GM12865 (cell line): ENCODE data around the gene CNNM3.

ENCODE experiments used
- DNase-seq: peaks from one replicate; pipeline ENCODE4 v3.0.0; 2010; ENCODE audit warnings: low read depth
- H3K4me3 ChIP-seq: 2 replicates; pipeline ENCODE4 v1.5.1; 2011; ENCODE audit warnings: mild to moderate bottlenecking, low read depth, low read length, control low read depth
- TF ChIP-seq, protein P1 (sequence below): IDR thresholded peaks from 2 replicates; pipeline ENCODE4 v1.5.1; 2011; ENCODE audit warnings: low read length, control low read depth, low read depth, inconsistent platforms; ENCODE audit not compliant: insufficient read depth; ENCODE audit errors: missing control alignments

CNNM3 gene

GRCh38 chr2:96772903-96773671 is 43.0 kb upstream of the CNNM3 start:
- peak; percentile 77 for DNase-seq
- TF ChIP-seq, protein P1, sequence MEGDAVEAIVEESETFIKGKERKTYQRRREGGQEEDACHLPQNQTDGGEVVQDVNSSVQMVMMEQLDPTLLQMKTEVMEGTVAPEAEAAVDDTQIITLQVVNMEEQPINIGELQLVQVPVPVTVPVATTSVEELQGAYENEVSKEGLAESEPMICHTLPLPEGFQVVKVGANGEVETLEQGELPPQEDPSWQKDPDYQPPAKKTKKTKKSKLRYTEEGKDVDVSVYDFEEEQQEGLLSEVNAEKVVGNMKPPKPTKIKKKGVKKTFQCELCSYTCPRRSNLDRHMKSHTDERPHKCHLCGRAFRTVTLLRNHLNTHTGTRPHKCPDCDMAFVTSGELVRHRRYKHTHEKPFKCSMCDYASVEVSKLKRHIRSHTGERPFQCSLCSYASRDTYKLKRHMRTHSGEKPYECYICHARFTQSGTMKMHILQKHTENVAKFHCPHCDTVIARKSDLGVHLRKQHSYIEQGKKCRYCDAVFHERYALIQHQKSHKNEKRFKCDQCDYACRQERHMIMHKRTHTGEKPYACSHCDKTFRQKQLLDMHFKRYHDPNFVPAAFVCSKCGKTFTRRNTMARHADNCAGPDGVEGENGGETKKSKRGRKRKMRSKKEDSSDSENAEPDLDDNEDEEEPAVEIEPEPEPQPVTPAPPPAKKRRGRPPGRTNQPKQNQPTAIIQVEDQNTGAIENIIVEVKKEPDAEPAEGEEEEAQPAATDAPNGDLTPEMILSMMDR: no peak
- peak overlapping the region; percentile 25 for H3K4me3 ChIP-seq

GRCh38 chr2:96773922-96774321 is 42.1 kb upstream of the CNNM3 start:
- DNase-seq: peak; percentile 71
- TF ChIP-seq, protein P1: no peak
- peak overlapping the region; percentile 25 for H3K4me3 ChIP-seq

- TF ChIP-seq, protein P1: no peak
- DNase-seq: no peak
- no peak overlapping the region for H3K4me3 ChIP-seq
These were observed 40.9 kb upstream of the CNNM3 start for GRCh38 chr2:96775160-96775559.

- TF ChIP-seq, protein P1: no peak
- no peak overlapping the region for H3K4me3 ChIP-seq
- DNase-seq: no peak
These were observed 32.7 kb upstream of the CNNM3 start for GRCh38 chr2:96783388-96783787.

DNA sequence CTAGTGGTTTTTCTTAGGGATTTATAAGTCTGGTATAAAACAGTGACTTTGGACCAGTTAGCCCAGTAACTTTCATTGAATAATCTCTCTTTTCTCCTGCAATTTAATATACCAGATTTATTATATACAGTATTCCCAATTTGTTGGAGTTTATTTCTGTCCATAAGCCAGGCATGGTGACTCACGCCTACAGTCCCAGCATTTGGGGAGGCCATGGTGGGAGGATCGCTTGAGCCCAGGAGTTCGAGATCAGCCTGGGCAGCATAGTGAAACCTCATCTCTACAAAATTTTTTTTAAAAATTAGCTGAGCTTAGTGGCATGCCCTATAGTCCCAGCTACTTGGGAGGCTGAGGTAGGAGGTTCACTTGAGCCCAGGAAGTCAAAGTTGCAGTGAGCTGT is 28.7 kb upstream of the CNNM3 start:
- TF ChIP-seq, protein P1: no peak
- no peak for DNase-seq
- no peak overlapping the region for H3K4me3 ChIP-seq

DNA sequence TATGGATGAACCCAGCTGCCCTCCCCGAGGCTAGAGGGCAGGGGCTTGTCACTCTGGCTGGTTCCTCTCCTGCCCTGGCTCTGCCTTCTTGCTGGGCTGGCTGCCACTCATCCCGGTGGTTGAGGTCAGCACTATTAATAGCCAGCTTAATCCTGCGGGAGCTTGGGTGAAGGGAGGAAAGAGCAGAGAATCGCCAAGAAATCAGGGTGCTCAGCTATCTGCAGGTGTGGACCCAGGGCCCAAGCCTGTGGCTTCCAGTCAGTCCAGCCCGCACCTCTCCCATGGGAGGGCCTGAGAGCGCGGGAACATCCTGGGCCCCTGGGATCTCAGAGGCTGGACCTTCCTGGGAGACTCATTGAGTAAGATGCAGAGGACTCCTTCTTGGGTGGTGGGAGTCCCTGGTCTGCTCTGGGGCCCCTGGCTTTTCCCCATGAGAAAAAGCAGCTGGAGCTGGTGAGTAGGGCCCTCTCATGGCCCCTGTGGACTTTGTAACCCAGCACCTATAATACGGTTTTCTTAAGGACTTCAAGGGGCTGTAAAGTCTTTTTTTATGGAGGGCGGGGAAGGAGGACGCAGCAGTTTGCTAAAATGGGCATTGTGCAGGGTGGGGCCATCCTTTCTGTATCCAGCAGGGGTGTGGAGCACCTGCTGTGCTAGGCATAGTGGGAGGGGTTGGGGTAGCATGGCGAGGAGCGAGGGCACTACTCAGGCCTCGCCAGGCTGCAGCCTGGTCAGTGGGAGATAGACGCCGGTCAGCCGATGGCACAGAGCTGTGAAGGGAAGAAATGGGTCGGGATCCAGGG is 27.4 kb upstream of the CNNM3 start:
- DNase-seq: no peak
- H3K4me3 ChIP-seq: no peak overlapping the region
- TF ChIP-seq, protein P1: no peak
